Measurements from ENCODE around the gene ATP1B2.

DNA sequence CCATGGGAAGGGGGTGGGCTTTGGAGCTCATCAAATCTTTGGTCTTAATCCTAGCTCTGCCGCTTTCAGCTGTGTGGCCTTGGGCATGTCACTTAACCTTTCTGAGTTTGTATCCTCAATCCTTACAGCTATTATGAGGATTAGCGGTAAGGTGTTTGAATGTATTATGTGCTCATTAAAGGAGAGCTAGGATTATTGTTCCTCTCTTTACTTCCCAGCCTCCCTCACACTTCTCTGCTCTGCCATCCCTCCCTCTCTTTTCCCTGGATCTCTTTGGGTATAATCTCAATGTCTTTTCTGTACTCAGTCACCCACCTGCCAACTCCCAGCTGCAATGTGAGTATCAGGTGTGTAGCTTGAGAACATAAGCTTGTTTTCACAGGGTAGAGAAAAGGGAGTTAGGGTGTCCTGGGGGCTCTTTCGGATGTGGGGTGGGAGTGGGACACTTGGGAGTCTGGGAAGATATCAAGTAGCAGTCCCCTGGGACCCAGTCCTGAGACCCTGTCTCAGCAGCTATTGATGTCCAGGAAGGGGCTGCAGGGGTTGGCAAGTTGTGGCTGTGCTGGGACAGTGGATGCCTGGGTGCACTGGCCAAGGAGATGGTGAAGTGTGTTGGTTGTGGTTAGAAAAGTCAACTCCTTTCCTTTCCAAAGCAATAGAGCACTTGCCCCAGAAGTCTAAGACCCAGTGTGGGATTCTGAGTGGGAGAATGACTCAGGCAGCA, 56.1 kb downstream of the ATP1B2 start:
- TF ChIP-seq, protein P1, sequence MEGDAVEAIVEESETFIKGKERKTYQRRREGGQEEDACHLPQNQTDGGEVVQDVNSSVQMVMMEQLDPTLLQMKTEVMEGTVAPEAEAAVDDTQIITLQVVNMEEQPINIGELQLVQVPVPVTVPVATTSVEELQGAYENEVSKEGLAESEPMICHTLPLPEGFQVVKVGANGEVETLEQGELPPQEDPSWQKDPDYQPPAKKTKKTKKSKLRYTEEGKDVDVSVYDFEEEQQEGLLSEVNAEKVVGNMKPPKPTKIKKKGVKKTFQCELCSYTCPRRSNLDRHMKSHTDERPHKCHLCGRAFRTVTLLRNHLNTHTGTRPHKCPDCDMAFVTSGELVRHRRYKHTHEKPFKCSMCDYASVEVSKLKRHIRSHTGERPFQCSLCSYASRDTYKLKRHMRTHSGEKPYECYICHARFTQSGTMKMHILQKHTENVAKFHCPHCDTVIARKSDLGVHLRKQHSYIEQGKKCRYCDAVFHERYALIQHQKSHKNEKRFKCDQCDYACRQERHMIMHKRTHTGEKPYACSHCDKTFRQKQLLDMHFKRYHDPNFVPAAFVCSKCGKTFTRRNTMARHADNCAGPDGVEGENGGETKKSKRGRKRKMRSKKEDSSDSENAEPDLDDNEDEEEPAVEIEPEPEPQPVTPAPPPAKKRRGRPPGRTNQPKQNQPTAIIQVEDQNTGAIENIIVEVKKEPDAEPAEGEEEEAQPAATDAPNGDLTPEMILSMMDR (IDR thresholded peaks at IDR 0.05 in 2 of 3, conservative IDR thresholded peaks at IDR 0.05 in 1 of 3; ENCODE audit: borderline replicate concordance in 1 of 3, insufficient read depth in 1 of 3, low read depth in 2 of 3, low read length in 2 of 3) = no peak
- TF ChIP-seq JUND (IDR thresholded peaks at IDR 0.05) (no peak), POLR2A (IDR thresholded peaks at IDR 0.05; ENCODE audit: borderline replicate concordance, extremely low read depth, insufficient read depth, insufficient read length) (no peak), RAD21 (IDR thresholded peaks at IDR 0.05; ENCODE audit: low read depth) (no peak)

Data from HCT116 (cell line).